GM23248 (cell line): ENCODE results near the gene ANKRD63.

Source experiments
- EZH2 ChIP-seq: fragments of 200-600 bp; sonication (generic); IDR thresholded peaks from 2 replicates; pipeline ENCODE4 v1.6.1; 2018; ENCODE audit warnings: antibody characterized with exemption, mild to moderate bottlenecking; ENCODE audit not compliant: insufficient read depth, poor library complexity, severe bottlenecking
- EZH2phosphoT487 ChIP-seq: fragments of 200-600 bp; sonication (generic); IDR thresholded peaks from 2 replicates; pipeline ENCODE4 v1.6.1; 2018; ENCODE audit warnings: antibody characterized with exemption, moderate library complexity, mild to moderate bottlenecking, low read depth; ENCODE audit not compliant: insufficient read depth

DNA sequence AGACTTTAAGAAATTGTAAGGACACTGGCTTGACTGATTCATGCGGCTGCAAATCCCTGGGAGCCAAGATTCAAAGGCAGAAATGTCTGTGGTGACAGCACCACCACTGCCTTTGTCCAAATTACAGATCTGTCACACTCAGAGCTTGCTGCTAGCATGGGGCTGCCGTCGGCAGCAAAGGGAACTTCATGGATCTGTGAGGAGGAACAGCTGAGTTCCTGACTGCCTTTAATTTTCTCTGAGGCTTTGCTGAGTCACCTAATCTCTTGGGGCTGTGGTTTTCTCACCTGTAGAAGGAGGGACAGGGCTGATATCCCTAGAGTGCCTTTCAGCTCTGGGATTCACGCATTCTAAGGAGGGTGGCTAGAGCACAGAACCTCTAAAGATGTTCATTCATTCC, 48.1 kb downstream of the ANKRD63 start:
- TF ChIP-seq EZH2 (no peak), EZH2phosphoT487 (no peak)
